NCI-H2196 treated with DMSO at 0.1 percent for 48 hours (cell line): ENCODE data around the gene RAB42.

Source experiments
- DNase-seq: peaks from one replicate; lab custom pipeline; 2025; ENCODE audit not compliant: unreplicated experiment; lab: John Stamatoyannopoulos, UW

Gene RAB42

DNA sequence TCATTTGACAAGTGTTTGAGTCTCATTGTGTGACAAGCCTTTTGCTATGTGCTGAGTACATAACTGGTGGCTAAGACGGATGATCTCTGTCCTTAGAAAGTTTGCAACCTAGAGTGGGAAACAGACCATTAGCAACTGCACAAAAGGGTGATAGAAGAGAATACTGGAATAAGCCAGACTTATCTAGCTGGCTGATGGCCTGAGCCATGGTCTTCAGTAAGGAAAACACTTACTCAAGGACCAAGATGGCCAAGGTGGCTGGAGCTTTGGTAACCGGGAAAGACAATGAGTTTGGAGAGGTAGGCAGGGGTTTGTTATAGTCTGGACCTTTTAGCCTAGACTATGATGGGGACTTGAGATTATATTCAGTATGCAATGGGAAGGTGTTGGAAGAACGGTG, 52.4 kb downstream of the RAB42 start:
- no peak for DNase-seq
